MG63 (cell line): ENCODE measurements around the gene RGS14. TPM values are rescaled to one million over a fixed set of nuclear protein-coding genes. Genes with fewer than 3 reads are reported as not detected.
"Not testable (repeated sequence)": the region's sequence is repeated elsewhere in the genome, so short reads cannot be mapped to it uniquely, and the experiment has no call there.

ENCODE experiments used
- DNase-seq: peaks from one replicate; pipeline ENCODE4 v3.0.0-alpha.2; 2020
- H3K27me3 ChIP-seq: fragments of 250-450 bp; sonication (Bioruptor Pico); 2 replicates; pipeline ENCODE4 v1.5.1; 2020; ENCODE audit warnings: mild to moderate bottlenecking, moderate library complexity
- H3K36me3 ChIP-seq: fragments of 250-450 bp; sonication (Bioruptor Pico); 2 replicates; pipeline ENCODE4 v1.5.1; 2020; ENCODE audit warnings: mild to moderate bottlenecking, moderate library complexity
- H3K4me3 ChIP-seq: fragments of 250-450 bp; sonication (Bioruptor Pico); 2 replicates; pipeline ENCODE4 v1.5.1; 2020; ENCODE audit warnings: mild to moderate bottlenecking, moderate library complexity
- H3K9me3 ChIP-seq: fragments of 250-450 bp; sonication (Bioruptor Pico); 2 replicates; pipeline ENCODE4 v1.5.1; 2020; ENCODE audit warnings: mild to moderate bottlenecking, moderate library complexity
- total RNA-seq: library from RNA; depleted of rRNA; stranded (reverse); fragments of >200 nt; shearing (Covaris generic); gene quantifications from 2 replicates; pipeline ENCODE4 v1.2.3, GENCODE V29; 2014; ENCODE audit warnings: low replicate concordance

The RGS14 gene
- total RNA-seq, 1 experiment from 2014 or later, result 10.7 TPM

DNA sequence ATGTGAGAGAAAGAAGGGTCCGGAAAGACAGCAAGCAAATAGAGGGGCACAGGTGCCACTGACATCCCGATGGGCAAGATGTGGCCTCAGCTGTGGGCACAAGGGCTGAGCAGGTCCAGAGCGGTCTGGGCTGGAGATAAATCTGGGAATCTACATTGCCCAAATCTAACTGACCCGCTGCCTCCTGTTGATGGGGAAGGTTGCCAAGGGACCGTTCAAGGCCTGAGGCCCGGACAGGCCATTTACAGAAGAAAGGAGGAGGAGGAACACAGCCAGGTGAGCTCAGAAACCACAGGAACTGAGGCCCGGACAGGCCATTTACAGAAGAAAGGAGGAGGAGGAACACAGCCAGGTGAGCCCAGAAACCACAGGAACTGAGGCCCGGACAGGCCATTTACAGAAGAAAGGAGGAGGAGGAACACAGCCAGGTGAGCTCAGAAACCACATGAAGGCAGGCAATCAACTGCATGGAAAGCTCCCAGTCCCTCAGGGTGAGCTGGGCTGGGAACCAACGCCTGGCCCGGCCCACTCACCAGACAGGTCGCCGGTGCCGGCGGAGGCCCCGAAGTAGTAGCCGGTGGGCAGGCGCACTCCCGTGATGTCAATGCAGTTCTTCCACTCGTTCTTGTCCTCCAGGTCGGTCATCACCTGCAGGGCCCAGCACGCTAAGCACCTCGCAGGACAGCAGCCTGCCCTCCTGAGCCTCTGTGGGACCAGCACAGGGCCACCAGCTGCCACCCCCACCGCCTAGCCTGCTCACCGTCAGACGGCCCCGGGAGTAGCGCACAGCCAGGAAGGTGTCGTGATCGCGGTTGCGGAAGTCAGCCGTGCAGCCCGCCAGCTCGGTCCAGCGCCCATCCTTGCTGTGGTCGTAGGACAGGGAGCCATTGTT lies 20.9 kb upstream of the RGS14 start:
- Histone ChIP-seq H3K9me3 (no peaks in the 10 kb centered on the region), H3K36me3 (peaks cover 89% of the 10 kb centered on the region), H3K27me3 (no peaks in the 10 kb centered on the region), H3K4me3 (no peak overlapping the region)
- DNase-seq, result no peak

DNA sequence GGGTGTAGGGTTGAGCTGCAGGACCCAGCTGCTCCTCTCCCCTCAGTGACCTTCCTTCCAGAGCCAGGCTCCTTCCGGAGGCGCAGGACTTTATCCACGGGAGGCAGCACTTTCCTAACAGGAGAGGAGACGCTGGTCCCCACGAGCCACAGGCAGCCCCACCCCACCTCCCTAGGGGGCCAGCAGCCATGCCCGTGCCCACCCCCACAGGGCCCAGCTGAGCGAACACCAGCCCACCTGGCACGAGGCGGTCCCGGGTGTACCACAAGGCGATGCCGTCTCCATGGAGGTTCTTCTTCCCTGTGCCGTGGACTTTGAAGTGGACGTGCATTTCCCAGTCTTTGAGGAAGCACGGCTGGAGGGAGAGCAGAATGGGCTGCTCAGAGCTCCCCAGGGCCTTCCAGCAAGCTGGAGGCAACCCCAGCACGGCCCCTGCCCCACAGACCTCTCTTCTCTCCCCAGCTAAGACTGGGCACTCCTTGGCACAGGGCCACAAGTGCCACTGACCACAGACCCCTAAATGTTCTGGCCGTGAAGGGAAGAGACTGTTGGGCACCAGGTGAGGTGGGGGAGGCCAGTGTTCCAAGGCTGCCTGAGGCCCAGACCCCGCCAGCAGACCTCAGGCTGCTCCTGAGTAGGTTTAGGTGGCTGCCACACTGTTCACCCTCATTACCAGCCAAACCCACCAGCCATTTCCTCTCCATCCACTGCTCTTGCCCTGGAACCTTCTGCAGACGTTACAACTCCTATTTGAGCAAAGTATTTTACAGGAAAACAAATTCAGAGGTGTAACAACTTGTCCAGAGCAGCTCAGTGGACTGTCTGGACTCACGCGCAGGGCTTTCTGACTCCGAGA lies 19.2 kb upstream of the RGS14 start:
- Histone ChIP-seq H3K4me3 (no peak overlapping the region), H3K27me3 (no peaks in the 10 kb centered on the region), H3K9me3 (no peaks in the 10 kb centered on the region), H3K36me3 (peaks cover 87% of the 10 kb centered on the region)
- no peak for DNase-seq

GRCh38 chr5:177339107-177339638 lies 18.6 kb upstream of the RGS14 start:
- Histone ChIP-seq H3K27me3 (no peaks in the 10 kb centered on the region), H3K36me3 (peaks cover 84% of the 10 kb centered on the region), H3K4me3 (no peak overlapping the region), H3K9me3 (no peaks in the 10 kb centered on the region)
- no peak for DNase-seq

DNA sequence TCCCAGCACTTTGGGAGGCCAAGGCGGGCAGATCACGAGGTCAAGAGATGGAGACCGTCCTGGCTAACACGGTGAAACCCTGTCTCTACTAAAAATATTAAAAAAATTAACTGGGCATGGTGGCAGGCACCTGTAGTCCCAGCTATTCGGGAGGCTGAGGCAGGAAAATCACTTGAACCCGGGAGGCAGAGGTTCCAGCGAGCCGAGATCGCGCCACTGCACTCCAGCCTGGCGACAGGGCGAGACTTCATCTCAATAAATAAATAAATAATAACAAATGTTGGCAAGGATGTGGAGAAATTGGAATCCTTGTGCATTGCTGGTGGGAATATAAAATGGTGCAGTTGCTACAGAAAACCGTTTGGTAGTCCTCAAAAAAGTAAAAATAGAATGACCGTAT lies 14.7 kb upstream of the RGS14 start:
- DNase-seq, H3K27me3 ChIP-seq, H3K4me3 ChIP-seq, H3K9me3 ChIP-seq: not testable (repeated sequence)
- H3K36me3 ChIP-seq, result peaks cover 72% of the 10 kb centered on the region

DNA sequence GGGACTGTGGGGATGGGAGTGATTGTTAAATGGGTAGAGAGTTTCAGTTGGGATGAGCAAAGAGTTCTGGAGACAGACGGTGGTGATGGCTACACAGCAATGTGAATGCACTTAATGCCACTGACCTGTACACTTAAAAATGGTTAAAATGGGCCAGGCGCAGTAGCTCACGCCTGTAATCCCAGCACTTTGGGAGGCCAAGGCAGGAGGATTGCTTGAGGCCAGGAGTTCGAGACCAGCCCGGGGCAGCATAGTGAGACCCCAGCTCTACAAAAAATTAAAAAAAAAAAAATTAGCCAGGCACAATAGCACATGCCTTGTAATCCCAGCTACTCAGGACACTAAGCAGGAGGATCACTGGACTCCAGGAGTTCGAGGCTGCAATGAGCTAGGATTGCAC lies 13.9 kb upstream of the RGS14 start:
- no peak overlapping the region for H3K4me3 ChIP-seq
- H3K27me3 ChIP-seq, result no peaks in the 10 kb centered on the region
- H3K9me3 ChIP-seq, result no peaks in the 10 kb centered on the region
- DNase-seq, result no peak
- H3K36me3 ChIP-seq, result peaks cover 66% of the 10 kb centered on the region

DNA sequence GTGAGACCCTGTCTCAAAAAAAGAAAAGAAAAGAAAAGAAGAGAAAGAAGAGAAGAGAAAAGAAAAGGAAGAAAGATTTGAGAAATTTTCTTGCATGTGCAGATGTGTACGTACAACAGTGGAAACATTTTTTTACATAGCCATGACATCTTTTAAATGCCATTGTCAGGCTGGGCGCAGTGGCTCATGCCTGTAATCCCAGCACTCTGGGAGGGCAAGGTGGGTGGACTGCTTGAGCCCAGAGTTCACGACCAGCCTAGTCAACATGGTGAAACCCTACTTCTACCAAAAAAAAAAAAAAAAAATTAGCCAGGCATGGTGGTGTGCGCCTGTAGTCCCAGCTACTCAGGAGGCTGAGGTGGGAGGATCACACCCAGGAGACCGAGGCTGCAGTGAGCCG lies 12.8 kb upstream of the RGS14 start:
- no peak overlapping the region for H3K4me3 ChIP-seq

GRCh38 chr5:177346820-177347219 lies 10.9 kb upstream of the RGS14 start:
- H3K36me3 ChIP-seq, result peaks cover 60% of the 10 kb centered on the region
- H3K4me3 ChIP-seq, result no peak overlapping the region
- DNase-seq, result no peak
- no peaks in the 10 kb centered on the region for H3K9me3 ChIP-seq
- H3K27me3 ChIP-seq, result no peaks in the 10 kb centered on the region

More for the DNA sequence above, 12.8 kb upstream of the RGS14 start:
- H3K27me3 ChIP-seq, result no peaks in the 10 kb centered on the region
- H3K36me3 ChIP-seq, result peaks cover 66% of the 10 kb centered on the region
- no peaks in the 10 kb centered on the region for H3K9me3 ChIP-seq
- DNase-seq, result no peak

GRCh38 chr5:177347699-177348098 lies 10.0 kb upstream of the RGS14 start:
- H3K36me3 ChIP-seq, result peaks cover 55% of the 10 kb centered on the region
- H3K4me3 ChIP-seq, result no peak overlapping the region
- H3K27me3 ChIP-seq, result no peaks in the 10 kb centered on the region

DNA sequence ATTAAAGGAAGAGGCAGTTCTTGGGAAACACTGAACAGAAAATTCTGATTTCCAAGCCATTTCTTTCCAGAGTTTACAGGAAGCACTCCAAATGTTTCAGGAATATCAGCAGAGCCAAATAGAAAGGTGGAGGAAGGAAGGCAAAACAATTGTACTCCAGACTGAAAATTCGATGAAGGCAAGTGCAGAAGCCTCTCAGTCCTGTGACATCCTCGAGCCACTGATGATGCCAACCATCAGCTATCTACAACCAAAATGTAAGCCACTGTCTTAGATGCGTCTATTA lies 8.4 kb upstream of the RGS14 start:
- peaks cover 42% of the 10 kb centered on the region for H3K36me3 ChIP-seq
- H3K9me3 ChIP-seq, result no peaks in the 10 kb centered on the region
- DNase-seq, result no peak
- H3K4me3 ChIP-seq, result no peak overlapping the region
- no peaks in the 10 kb centered on the region for H3K27me3 ChIP-seq

More at GRCh38 chr5:177347699-177348098, 10.0 kb upstream of the RGS14 start:
- no peaks in the 10 kb centered on the region for H3K9me3 ChIP-seq
- DNase-seq, result no peak

GRCh38 chr5:177349762-177350161 lies 8.0 kb upstream of the RGS14 start:
- H3K36me3 ChIP-seq, result peaks cover 37% of the 10 kb centered on the region
- H3K27me3 ChIP-seq, result no peaks in the 10 kb centered on the region
- H3K4me3 ChIP-seq, result no peak overlapping the region
- H3K9me3 ChIP-seq, result no peaks in the 10 kb centered on the region
- DNase-seq, result no peak

- H3K4me3 ChIP-seq, result peak overlapping the region; percentile 79
- H3K36me3 ChIP-seq, result peaks cover 34% of the 10 kb centered on the region
- DNase-seq, result no peak
- no peaks in the 10 kb centered on the region for H3K27me3 ChIP-seq
- H3K9me3 ChIP-seq, result peaks cover 3% of the 10 kb centered on the region; the same call in 1 of the 2 replicates
Observed at GRCh38 chr5:177350776-177351391, 6.8 kb upstream of the RGS14 start.

GRCh38 chr5:177351392-177352329 lies 6.1 kb upstream of the RGS14 start, which contains the start of gene LMAN2:
TSS of gene LMAN2 (minus strand) at chr5:177351668. CDS start at chr5:177351647, 21 bp downstream.
- Histone ChIP-seq H3K27me3 (no peaks in the 10 kb centered on the region), H3K36me3 (peaks cover 29% of the 10 kb centered on the region), H3K4me3 (peak within 1 kb of the TSS; percentile 79), H3K9me3 (peaks cover 3% of the 10 kb centered on the region; the same call in 1 of the 2 replicates)
- peak; percentile 99 for DNase-seq

- peaks cover 3% of the 10 kb centered on the region; the same call in 1 of the 2 replicates for H3K9me3 ChIP-seq
- no peak for DNase-seq
- no peak overlapping the region for H3K4me3 ChIP-seq
- H3K27me3 ChIP-seq, result no peaks in the 10 kb centered on the region; the same call in 1 of the 2 replicates
- peaks cover 20% of the 10 kb centered on the region for H3K36me3 ChIP-seq
Observed at GRCh38 chr5:177353093-177353492, 4.6 kb upstream of the RGS14 start.

- Histone ChIP-seq H3K36me3 (peaks cover 16% of the 10 kb centered on the region), H3K4me3 (no peak overlapping the region), H3K27me3 (no peaks in the 10 kb centered on the region; the same call in 1 of the 2 replicates), H3K9me3 (peaks cover 3% of the 10 kb centered on the region; the same call in 1 of the 2 replicates)
- no peak for DNase-seq
Observed at GRCh38 chr5:177354256-177354655, 3.5 kb upstream of the RGS14 start.

DNA sequence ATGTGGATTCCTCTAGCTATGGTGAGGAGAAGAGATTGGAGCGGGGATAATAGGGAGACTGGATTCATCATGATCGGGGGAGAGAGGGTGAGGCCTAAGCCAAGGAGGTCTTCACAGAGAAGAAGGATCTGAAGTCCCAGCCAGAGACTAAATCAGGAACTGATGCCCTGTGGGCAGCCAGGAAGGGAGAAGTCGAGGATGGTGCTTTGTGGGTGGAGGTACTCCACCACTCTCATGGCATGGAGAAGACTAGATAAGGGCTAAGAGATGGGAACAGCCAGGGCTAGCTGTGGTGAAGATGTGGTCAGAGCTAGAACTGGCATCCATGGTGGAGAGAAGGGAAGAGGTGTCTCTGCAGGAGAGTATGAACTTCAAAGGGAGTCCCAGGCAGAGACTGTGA lies 3.0 kb upstream of the RGS14 start:
- H3K4me3 ChIP-seq, result no peak overlapping the region
- DNase-seq, result no peak
- H3K27me3 ChIP-seq, result no peaks in the 10 kb centered on the region; the same call in 1 of the 2 replicates
- peaks cover 3% of the 10 kb centered on the region; the same call in 1 of the 2 replicates for H3K9me3 ChIP-seq
- H3K36me3 ChIP-seq, result peaks cover 11% of the 10 kb centered on the region; the same call in 1 of the 2 replicates
